ENCODE results near the gene GLT1D1.
"Not testable (repeated sequence)": the region's sequence is repeated elsewhere in the genome, so short reads cannot be mapped to it uniquely, and the experiment has no call there.

GLT1D1 gene

DNA sequence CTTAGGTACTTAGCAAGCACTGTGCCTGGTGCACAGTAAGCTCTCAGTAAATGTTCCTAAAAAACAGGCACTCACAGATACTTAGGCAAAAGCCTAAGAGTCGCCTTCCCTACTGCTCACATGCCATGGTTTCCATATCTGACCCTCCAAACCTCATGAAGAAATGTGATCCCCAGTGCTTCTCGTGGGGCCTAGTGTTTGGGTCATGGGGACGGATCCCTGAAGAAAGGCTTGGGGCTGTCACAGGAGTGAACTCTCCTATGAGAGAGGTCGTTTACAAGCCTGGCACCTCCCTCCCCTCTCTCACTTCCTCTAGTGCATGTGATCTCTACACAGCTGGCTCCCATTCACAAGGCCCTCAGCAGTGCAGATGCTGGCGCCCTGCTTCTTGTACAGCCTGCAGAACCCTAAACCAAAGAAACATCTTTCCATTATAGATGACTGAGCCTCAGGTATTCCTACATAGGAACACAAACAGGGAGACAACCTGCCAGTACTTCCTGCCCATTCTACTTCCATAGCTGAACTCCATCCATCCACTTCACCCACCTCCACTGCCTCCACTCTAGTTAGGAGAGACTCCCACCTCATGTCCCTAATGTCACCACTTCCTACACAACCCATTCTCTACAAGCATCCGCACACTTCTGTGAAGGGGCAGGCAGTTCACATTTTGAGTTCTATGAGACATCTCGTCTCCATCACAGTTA is 32.4 kb upstream of the GLT1D1 start:
- DNase-seq = no peak

DNA sequence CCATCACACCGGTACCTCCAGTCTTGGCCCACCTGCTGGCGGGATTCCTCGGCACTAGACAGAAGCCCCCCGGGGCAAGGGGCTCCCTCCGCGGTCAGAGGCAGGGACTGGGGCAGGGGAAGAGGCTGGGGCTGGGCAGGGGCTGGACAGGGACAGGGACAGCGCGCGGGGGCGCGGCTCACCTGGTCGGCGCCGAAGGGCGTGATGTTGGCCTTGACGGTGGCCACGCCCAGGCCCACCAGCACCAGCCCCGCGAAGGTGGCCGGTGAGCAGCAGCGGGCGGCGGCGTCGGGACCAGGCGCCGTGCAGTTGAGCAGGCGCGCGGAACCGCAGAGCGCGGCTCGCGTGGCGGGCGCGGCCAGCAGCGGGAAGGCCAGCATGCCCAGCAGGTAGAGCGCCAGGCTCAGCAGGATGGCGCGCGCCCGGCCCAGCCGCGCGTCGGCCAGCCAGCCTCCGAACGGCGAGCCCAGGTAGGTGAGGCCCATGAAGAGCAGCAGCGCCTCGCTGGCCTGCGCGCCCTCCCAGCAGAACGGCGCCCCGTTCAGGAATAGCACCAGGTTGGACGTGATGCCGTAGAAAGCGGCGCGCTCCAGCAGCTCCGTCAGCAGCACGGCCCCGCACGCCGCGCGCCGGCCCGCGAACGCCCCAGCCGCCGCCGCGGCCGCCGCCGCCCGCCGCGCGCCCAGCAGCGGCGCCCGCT is 29.9 kb upstream of the GLT1D1 start:
- peak in 2 of 4 experiments; percentile 11 to 50 for DNase-seq

DNA sequence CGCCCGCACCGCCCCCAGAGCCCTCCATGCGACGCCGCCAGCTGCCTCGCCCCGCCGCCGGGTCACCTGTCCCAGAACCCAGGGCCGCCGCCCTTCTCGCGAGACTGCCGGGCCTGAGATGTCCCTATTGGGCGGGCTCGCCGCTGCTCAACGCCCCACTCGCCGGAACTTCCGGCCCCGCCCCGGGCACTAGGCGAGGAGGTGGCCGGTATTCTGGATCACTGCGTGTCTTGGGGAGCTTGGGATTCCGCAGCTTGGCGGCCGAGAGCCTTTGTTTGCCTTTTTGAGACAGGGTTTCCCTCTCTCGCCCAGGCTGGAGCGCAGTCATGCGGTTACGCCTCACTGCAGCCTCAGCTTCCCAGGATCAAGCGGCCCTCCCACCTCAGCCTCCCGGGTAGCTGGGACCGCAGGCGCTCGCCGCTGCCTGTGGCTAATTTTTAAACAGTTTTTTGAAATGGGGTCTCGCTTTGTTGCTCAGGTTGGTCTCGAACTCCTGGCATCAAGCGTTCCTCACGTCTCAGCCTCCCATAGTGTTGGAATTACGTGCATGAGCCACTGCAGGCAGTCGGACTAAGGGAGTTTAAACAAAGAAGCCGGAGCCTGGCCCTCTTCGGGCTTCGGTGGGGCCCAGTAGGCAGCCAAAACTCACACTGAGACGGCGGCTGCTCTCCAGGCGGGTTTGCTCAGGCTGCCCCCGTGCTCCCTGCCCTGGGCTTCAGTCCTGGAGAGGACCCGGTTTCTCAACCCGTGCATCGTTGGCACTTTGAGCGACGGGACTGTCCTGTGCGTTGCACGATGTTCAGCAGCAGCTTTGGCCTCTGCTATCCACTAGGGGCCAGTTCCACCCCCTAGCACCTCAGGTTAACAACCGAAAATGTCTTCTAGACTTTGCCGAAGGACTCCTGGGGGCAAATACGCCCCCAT is 29.1 kb upstream of the GLT1D1 start, which contains the start of gene SLC15A4:
Gene SLC15A4 (minus strand): TSS at position 43 of the 924 bp plus-strand sequence. CDS start 15 bp downstream, at position 28.
- peak; percentile 78 to 90 (median 84) for DNase-seq

DNA sequence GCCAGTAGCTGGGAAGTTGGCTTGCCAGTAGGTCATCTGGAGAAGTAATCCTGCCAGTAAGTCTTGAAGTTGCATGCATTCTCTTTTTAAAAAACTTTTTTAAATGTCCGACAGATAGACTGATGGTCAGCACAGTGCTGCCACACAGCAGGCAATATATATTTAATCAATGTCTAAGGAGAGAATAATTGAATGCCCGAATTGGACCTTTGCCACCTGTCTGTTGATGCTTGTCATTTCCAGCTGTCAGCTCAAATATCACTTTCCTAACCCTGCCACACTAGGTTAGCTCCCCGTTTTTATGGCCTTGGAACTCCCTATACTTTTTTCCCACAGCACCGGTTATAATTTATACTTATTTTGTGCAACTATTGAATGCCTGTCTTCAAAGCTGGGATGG is 27.4 kb upstream of the GLT1D1 start:
- no peak for DNase-seq

DNA sequence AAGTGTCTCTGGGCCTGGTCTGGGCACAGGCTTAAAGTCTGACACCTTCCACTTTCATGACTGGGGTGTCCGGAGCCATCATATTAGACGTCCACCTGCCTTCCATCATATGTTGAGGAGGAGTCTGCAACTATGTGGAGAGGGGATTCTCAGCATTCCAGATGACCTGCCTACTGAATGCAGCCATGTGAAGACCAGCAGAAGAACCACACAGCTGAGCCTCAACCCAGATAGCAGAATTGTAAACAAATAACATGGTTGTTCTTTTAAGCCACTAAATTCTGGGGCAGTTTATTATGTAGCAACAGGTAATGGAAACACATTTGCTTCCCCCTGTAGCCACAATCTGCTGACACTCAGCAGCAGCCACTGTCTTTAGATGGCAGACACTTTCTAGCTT is 25.6 kb upstream of the GLT1D1 start:
- DNase-seq = no peak

DNA sequence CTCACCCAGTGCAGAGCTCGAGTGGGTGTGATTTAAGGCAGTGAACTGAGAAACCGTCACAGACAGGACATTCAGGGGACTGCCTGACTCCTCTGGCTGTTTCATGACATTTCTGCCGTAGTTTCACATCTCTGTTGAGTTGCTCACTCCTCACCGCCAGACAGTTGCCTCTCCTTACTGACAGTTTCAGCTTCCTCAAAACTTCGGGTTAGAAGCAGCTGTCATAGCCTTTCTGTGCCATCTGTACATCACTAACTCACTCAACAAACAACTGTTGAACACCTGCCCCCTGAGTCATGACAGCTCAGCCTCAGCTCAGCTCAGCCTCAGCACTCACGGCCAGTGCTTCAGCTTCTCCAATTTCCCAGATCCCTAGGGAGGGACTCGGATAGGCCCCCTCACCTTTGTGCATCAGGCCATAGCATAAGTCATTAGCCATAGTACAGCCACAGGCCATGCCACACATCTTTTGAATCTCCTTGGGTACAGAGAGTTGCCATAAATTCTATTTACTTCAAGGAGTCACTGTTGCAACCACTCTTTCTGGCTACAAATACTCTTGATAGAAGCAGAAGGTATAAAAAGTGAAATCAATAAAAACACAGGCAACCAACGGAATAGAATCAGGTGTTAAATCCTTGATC is 23.3 kb upstream of the GLT1D1 start:
- DNase-seq = no peak

DNA sequence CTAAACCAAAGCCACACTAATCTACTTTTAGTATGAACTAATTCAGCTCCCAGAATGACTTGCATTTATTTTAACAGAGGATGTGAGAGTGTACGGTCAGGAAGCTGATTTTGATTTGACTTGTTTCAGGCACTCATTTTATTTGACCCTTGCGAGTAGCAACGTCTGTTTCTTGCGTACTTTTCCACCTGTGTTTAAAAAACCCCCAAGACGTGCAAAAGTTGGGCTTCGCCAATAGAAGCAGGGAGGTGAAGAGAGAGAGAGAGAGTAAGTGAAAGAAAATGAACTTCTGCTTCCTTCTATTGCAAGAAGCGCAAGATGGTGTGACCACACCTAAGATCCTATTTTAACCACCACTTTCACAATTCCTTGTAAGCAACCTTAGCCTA is 22.8 kb upstream of the GLT1D1 start:
- no peak for DNase-seq

DNA sequence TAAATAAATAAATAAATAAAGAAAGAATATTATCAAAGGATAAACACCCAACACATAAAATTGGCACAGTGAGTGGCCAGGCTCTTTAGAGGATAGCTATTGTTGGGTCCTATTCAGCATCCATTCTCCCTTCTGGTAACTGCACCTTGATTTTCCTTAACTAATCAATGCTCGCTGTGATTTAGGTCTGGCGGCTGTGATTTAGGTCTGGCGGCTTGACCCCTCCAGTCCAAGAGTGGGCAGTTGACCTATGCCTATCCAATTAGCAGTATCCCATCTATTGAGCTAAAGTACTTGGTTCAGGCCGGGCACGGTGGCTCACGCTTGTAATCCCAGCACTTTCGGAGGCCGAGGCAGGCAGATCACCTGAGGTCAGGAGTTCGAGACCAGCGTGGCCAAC is 19.9 kb upstream of the GLT1D1 start:
- DNase-seq = no peak

DNA sequence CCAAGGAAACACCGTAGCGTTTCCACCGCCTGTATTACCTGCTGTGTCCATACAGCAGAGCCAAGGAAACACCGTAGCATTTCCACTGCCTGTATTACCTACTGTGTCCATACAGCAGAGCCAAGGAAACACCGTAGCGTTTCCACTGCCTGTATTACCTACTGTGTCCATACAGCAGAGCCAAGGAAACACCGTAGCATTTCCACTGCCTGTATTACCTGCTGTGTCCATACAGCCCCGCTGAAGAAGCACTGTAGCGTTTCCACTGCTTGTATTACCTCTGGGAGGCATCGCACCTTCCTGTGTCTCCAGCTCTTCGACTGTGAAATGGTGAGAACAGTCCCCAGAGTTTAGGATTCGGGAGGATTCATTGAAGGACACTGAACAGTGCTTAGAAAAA is 13.4 kb upstream of the GLT1D1 start:
- DNase-seq = not testable (repeated sequence)

DNA sequence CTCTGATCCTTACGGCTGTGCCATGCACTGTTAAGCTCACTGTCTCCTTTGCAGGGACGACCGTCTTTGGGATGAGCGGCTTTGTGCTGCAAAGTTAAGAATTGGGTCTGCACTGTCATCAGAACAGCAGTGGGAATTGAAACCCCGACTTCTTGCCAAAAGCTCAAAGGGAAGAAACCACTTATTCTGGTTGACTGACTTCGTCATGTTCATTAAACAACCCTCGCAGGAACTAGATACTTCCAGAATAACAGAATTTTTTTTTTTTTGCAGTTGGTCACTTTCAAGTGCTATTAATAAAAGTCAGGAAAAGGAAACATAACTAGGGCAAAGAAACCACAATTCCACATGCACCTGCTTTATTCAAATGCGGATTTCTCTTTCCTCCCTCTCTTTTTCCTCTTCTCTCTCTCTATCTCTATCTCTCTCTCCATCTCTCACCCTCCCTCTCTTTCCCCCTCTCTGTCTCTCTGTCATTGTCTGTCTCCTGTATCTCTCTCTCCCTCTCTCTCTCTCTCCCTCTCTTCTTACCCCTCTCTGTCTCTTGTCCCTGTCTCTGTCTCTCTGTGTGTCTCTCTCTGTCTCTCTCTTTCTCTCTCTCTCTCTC is 12.3 kb upstream of the GLT1D1 start:
- no peak for DNase-seq

DNA sequence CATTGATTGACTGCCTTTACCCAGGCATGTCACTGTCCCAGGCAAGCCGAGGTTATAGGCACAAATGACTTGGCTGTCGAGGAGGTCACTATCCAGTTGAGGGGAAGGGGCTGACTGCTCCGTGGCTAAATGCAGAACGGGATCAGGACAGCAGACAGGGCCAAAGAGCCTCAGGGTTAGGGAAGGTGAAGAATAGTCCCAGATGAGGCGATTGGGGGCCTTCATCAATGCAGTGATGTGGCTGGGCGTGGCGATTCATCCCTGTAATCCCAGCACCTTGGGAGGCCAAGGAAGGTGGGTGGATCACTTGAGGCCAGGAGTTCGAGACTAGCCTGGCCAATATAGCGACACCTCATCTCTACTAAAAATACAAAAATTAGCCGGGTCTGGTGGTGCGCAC is 10.7 kb upstream of the GLT1D1 start:
- no peak for DNase-seq

DNA sequence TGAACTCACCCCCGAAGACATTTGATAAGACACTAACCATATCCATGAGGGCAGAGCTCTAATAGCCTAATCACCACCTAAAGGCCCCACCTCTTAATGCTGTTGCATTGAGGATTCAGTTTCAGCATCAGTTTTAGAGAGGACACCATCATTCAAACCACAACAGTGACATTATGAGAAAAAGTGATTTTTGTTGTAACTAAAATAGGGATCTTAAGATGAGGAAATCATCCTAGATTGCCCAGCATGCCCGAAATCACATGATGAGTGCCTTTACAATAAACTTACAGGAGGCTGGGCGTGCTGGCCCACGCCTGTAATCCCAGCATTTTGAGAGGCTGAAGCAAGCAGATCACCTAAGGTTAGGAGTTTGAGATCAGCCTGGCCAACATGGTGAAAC is 9.7 kb upstream of the GLT1D1 start:
- no peak for DNase-seq

DNA sequence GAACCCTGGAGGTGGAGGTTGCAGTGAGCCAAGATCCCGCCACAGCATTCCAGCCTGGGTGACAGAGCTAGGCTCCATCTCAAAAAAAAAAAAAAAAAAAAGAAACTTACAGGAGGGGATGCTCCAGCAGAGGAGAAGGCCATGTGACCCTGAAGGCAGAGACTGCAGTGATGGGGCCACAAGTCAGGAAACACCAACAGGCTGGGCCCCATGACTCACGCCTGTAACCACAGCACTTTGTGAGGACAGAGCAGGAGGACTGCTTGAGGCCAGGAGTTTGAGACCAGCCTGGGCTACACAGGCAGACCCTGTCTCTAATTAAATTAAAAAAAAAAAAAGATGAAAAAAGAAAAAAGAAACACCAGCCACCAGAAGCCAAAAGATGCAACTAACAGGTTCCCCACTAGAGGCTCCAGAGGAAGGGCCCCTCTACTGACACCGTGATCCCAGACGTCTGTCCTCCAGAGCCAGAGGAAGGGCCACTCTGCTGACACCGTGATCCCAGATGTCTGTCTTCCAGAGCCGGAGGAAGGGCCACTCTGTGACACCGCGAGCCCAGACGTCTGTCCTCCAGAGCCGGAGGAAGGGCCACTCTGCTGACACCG is 9.1 kb upstream of the GLT1D1 start:
- no peak for DNase-seq

DNA sequence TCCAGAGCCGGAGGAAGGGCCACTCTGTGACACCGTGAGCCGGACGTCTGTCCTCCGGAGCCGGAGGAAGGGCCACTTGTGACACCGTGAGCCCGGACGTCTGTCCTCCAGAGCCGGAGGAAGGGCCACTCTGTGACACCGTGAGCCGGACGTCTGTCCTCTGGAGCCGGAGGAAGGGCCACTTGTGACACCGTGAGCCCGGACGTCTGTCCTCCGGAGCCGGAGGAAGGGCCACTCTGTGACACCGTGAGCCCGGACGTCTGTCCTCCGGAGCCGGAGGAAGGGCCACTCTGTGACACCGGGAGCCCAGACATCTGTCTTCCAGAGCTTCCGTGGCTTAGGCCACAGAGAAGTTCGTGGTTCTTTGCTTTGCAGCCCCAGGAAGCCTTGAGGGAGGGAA is 6.6 kb upstream of the GLT1D1 start:
- DNase-seq = not testable (repeated sequence)

DNA sequence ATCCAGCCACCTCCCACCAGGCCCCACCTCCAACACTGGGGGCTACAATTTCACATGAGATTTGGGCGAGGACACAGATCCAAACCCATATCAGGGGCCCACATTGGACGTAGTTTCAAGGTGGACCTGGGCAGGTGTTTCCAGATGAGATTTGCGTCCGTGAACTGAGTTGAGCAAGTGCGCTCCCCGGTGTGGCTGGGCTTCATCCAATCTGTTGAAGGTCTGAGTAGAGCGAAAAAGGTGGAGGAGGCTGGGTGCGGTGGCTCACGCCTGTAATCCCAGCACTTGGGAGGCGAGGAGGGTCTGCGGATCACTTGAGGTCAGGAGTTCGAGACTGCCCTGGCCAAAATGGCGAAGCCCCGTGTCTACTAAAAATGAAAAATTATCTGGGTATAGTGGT is 4.9 kb upstream of the GLT1D1 start:
- DNase-seq = no peak

DNA sequence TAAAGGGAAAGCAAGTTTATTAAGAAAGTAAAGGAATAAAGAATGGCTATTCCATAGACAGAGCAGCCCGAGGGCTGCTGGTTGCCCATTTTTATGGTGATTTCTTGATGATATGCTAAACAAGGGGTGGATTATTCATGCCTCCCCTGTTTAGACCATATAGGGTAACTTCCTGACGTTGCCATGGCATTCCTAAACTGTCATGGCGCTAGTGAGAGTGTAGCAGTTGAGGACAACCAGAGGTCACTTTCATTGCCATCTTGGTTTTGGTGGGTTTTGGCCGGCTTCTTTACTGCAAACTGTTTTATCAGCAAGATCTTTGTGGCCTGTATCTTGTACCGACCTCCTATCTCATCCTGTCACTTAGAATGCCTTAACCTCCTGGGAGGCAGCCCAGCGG is 3.5 kb upstream of the GLT1D1 start:
- not testable (repeated sequence) for DNase-seq

DNA sequence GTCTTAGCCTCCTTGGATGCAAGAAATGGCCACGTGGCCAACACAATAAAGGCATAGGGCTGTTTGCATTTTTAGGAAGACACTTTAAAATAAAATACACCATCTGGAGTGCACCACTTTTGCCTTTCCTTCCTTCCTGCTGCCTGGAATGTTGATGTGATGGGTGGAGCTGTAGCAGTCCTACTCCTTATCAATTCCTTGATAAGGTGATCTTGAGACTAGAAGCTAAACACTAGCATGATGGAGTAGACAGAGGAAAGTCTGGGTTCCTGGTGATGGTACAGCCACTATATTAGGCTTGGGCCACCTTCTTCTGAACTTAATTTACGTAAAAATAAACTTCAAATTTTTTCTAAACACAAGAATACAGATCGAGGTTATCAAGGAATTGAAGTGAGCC is 2.9 kb upstream of the GLT1D1 start:
- no peak for DNase-seq

DNA sequence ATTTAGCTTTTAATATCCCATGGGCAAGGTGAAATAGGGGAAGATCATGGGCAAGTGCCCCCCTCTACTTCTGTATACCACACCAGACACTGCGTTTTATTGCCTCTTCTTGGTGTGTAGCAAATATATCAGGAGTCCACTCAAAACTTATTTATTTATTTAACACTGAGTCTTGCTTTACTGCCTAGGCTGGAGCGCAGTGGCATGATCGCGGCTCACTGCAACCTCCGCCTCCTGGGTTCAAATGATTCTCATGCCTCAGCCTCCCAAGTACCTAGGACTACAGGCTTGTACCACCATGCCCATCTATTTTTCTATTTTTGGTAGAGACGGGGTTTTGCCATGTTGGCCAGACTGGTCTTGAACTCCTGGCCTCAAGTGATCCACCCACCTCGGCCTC is 1.8 kb upstream of the GLT1D1 start:
- not testable (repeated sequence) for DNase-seq

DNA sequence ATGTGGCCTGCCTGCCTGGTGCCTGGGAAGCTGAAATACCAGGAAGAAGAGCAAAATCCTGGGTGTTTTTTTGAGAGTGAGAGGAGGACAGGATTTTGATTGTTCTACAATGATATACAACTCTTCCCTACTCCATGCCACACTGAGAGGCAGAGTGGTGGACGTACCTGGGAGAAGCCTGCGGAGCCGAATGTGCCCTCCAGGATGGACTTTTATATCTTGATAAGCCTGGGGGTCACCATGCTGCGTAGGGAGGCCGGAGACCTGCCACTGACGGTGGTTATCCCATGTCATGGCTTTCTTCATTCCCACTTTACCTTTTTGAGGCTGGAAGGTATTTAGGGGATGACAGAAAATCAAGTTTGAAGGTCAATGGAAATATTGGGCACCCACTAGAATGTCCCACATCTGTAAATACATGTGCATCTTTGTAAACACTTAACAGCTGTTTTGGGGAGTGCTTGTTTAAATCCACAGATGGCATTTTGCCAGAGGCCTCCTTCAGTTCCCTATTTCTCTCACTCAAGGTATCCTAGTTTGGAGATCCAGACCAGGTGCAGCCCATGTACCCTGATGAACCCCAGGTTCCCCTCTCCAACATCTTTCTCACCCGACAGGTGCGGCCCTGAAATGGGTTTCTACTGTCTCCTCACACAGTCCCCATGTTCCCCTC is 1.1 kb upstream of the GLT1D1 start:
- no peak for DNase-seq

DNA sequence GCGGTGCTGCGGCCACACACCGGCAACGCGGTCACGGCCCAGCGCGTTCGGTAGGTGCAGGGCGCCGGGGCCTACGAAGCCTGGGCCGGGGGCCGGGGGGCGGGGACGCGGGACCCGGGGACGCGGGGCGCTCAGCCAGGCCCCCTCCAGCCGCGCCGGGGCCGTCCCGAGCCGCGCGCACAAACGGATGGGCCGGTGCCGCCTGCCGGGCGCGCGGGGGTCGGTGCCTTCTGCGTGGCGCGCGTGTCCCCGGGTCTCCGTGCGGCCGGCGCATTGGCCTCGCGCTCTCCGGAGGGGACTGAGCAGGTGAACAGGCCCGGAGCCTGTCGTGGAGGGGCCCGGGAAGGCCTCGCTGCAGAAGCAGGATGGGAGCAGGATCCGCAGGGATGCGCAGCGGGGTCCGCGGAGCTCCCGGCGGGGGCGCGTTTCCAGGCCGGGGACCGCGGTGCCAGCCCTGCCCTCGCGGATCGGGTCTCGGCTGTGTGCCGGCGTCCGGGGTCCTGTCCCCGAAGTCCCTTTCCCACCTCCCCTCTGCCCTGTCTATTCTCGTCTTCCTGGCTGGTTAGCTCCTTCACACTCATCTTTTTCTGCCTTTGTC is 421 bp downstream of the GLT1D1 start:
- DNase-seq = no peak

Data from activated CD4-positive, CD25-positive, alpha-beta regulatory T cell (primary cell).